ENCODE data around the gene GRPEL2. TPM values are rescaled to one million over a fixed set of nuclear protein-coding genes. Genes with fewer than 3 reads are reported as not detected.

GRPEL2 gene
- total RNA-seq, 4 donors from 2014 or later = 12.6 to 19.6 (median 13.7) TPM

DNA sequence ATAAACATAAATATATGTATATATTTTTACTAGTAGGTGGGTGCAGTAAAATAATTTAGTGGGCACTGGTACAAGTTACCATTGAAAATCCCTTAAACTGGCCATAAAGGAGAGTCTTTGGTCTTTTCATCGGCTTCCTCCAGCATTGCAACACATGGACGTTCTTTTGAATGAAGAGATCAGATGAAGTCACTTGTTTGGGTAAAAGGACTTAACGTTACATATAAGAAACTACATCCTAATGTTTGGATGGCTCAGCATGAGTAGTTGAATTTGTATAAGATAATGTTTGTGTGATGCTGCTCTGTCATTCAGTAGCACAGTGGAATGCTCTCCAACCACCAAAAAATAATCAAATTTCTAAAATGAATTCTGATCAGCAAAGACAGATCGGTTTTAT, 42.1 kb upstream of the GRPEL2 start:
- no peak for DNase-seq
- no peaks in the 10 kb centered on the region for H3K27me3 ChIP-seq
- TF ChIP-seq, protein P1, sequence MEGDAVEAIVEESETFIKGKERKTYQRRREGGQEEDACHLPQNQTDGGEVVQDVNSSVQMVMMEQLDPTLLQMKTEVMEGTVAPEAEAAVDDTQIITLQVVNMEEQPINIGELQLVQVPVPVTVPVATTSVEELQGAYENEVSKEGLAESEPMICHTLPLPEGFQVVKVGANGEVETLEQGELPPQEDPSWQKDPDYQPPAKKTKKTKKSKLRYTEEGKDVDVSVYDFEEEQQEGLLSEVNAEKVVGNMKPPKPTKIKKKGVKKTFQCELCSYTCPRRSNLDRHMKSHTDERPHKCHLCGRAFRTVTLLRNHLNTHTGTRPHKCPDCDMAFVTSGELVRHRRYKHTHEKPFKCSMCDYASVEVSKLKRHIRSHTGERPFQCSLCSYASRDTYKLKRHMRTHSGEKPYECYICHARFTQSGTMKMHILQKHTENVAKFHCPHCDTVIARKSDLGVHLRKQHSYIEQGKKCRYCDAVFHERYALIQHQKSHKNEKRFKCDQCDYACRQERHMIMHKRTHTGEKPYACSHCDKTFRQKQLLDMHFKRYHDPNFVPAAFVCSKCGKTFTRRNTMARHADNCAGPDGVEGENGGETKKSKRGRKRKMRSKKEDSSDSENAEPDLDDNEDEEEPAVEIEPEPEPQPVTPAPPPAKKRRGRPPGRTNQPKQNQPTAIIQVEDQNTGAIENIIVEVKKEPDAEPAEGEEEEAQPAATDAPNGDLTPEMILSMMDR (IDR thresholded peaks at IDR 0.05) = no peak
- TF ChIP-seq POLR2A (IDR thresholded peaks at IDR 0.05) = no peak
- 81 to 82% methylated on average over 4 of the region's 4 CpGs for WGBS, 2 donors
- no peak overlapping the region for H3K27ac ChIP-seq
- H3K36me3 ChIP-seq = no peaks in the 10 kb centered on the region
- no peaks in the 10 kb centered on the region for H3K9me3 ChIP-seq
- intact Hi-C loops (cut with DNase I) = no loop called here
- no peaks in the 10 kb centered on the region for H3K4me1 ChIP-seq
- no peak overlapping the region for H3K4me3 ChIP-seq (replicated peaks in 1 of 3)

DNA sequence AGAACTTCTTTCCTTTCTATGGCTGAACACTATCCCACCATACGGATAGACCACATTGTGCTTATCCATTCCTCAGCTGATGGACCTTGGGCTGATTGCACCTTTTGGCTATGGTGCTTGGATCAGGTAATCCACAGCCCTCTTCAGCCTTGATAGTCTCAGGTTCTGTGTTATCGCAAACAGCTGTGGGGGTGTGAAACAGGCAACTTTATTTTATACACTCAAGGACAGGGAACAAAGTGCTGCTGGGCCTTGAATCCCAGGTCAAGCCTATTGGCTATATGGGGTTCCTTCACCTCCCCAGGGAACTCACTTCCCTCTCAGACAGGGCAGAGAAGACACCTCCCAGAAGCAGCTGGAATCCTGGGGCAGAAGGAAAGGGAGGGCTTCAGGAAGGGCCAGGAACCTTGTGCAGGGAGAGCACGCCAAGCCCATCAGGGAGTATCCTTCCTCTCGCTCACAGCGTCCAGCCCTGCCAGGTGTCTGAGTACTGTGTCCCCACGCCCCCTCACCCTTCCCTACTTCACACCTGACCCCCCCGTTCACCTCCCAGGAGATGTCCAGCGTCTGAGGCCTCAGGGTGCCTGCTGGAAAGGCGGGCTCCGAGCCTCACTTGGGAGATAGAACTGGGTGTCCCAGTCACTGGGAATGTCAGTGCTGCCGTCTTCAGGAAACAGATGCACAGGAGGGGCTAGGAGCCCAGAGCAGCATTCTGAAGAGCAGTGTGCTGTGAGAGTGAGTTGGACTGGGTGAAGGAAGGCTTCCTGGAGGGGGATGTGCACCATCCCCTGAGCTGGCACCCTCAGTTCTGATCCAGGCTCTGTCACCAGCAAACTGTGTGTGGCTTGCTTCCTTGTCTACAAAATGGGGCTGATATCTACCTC, 40.9 kb upstream of the GRPEL2 start:
- no peaks in the 10 kb centered on the region for H3K4me1 ChIP-seq
- intact Hi-C loops (cut with DNase I) = no loop called here

DNA sequence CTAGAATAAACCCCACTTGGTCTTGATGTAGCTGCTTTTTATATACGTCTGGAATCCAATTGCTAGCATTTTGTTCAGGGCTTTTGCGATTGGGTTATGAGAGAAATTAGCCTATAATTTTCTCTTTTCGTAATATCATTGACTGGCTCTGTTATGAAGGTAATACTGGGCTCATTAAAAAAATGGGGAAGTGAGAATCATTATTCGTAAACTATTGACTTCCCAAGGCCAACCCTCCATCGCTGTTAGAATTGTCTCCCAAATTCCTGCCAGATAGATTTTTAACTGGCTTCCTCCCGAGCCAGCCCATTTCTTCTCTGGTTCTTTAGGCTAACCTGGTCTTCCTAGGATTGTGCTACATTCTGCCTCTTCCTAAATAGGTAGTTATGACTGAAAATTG, 35.9 kb upstream of the GRPEL2 start:
- H3K4me1 ChIP-seq = no peaks in the 10 kb centered on the region
- H3K9me3 ChIP-seq = no peaks in the 10 kb centered on the region
- intact Hi-C loops (cut with DNase I) = no loop called here
- TF ChIP-seq POLR2A (IDR thresholded peaks at IDR 0.05) = no peak
- TF ChIP-seq, protein P1 (IDR thresholded peaks at IDR 0.05) = no peak
- no peak overlapping the region for H3K27ac ChIP-seq
- H3K27me3 ChIP-seq = no peaks in the 10 kb centered on the region
- H3K4me3 ChIP-seq (replicated peaks in 1 of 3) = no peak overlapping the region
- WGBS, 2 donors = 84 to 85% methylated on average over 6 of the region's 6 CpGs
- no peaks in the 10 kb centered on the region for H3K36me3 ChIP-seq
- no peak for DNase-seq

More for the DNA sequence above, 40.9 kb upstream of the GRPEL2 start:
- TF ChIP-seq, protein P1 (IDR thresholded peaks at IDR 0.05) = no peak
- Histone ChIP-seq H3K27ac (peak overlapping the region in 1 of 3 donors; percentile 17), H3K9me3 (no peaks in the 10 kb centered on the region), H3K36me3 (no peaks in the 10 kb centered on the region), H3K4me3 (replicated peaks in 1 of 3) (no peak overlapping the region), H3K27me3 (no peaks in the 10 kb centered on the region)
- WGBS, 2 donors = 70 to 83% methylated on average over 10 to 11 of the region's 11 CpGs
- DNase-seq = no peak

DNA sequence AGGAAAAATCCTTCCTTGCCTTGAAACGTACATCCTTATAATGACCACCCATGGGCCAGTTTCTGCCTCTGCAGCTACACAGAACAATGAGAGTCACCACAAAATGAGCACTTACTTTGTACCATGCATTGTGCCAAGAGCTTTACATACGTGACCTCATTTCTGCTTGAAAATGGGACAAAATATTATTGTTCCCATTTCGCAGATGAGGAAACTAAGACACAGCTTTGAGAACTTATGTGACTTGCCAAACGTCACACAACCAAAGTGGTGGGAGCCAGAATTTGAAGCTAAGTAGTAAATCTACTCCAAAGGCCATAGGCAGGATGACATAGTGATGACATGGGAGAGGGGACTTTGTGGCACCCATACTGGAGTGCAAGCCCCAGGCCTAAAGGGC, 34.8 kb upstream of the GRPEL2 start:
- no peak for TF ChIP-seq POLR2A (IDR thresholded peaks at IDR 0.05)
- TF ChIP-seq, protein P1 (IDR thresholded peaks at IDR 0.05) = no peak
- H3K9me3 ChIP-seq = no peaks in the 10 kb centered on the region
- no peaks in the 10 kb centered on the region for H3K27me3 ChIP-seq
- intact Hi-C loops (cut with DNase I) = loop anchor here (10.0 kb wide), 1 partner anchor 254 kb away; no protein-coding TSS in a partner anchor
- no peak overlapping the region for H3K4me3 ChIP-seq (replicated peaks in 1 of 3)
- no peak overlapping the region for H3K27ac ChIP-seq
- H3K36me3 ChIP-seq = no peaks in the 10 kb centered on the region
- WGBS, 2 donors = 87 to 92% methylated on average over 4 of the region's 4 CpGs
- no peaks in the 10 kb centered on the region for H3K4me1 ChIP-seq
- no peak for DNase-seq

DNA sequence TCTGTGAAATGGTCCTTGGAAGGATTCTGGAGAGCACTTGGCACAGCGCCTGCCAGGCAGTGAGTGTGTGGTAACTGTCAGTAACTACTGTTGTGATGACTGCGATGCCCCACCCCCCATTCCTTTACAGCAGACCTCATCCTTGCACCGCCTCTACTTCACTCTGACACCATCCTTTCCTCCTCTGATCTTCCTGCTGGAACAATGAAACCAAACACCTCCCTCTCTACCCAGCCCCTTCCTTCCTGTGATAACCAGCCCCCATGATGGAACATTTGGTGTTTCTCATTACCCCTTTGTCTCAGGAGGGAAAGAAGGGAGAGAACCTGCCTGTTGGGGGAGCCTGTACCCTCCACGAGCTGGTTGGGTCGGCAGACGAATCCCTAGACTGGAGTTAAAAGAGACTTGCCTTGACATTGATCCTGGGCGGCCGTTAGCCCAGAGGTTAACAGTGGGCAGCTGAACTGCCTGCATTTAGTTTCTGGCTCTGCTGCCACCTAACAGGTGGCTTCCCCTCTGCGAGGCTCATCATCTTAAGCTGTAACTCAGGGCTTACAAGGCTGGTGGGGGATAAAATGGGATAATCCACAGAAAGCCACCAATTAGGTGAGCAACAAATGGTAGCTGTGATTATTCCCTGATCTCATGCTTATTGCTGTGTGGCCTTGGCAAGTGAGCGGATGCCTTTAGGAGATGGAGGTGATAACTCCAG, 34.2 kb upstream of the GRPEL2 start:
- peak; percentile 24 to 29 for DNase-seq
- WGBS, 2 donors = 52 to 58% methylated on average over 10 of the region's 10 CpGs
- Histone ChIP-seq H3K27me3 (no peaks in the 10 kb centered on the region), H3K27ac (no peak overlapping the region), H3K36me3 (no peaks in the 10 kb centered on the region), H3K4me1 (no peaks in the 10 kb centered on the region), H3K9me3 (no peaks in the 10 kb centered on the region), H3K4me3 (replicated peaks in 1 of 3) (no peak overlapping the region)
- intact Hi-C loops (cut with DNase I) = loop anchor here (10.0 kb wide), 1 partner anchor 254 kb away; no protein-coding TSS in a partner anchor
- no peak for TF ChIP-seq POLR2A (IDR thresholded peaks at IDR 0.05)
- TF ChIP-seq, protein P1 (IDR thresholded peaks at IDR 0.05) = no peak
